ENCODE measurements around the gene NRXN3. TPM values are rescaled to one million over a fixed set of nuclear protein-coding genes. Genes with fewer than 3 reads are reported as not detected.

Gene NRXN3
- total and polyA plus RNA-seq, 2 of the 4 experiments (the other 2 are of a cell fraction): 4.8 to 25.1 TPM

DNA sequence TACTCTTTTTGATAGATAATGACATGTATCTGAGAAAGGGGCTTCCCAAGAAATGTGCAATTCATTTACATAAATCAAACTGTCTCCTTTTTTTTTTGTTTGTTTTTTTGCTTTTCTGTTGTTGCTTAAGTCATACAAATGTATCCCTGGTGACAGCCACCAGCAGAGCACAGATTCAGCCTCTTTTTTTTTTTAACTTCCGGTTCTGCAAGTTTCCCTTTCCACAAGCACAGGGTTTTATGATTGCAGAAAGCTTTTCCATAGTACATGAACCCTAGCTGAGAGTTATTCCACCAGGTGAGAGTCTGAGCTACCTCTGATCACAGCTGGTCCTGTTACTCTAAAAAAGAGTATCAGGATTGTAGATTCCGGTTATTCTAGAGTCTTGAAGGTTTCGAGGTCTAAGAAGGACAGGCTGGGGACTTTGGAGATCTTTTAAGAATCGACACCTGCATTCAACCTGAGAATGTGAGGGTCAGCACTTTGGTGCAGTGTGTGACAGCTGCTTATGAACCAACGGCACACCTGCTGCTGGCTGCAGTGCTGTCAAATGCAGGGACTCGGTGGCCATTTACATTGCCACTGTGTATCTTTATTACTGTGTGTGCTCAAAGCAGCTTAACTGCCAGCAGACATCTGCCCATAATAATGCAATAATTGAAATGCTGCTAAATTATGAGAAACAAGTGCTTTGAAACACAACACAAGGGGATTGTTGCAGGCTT, 551.7 kb downstream of the NRXN3 start:
- H4K20me1 ChIP-seq (ENCODE audit: insufficient read depth, low read length): no peaks in the 10 kb centered on the region
- no peaks in the 10 kb centered on the region for H3K36me3 ChIP-seq (ENCODE audit: control insufficient read depth, insufficient read depth, low read length)
- intact Hi-C loops (cut with micrococcal nuclease) (no loop called here), in situ Hi-C loops (cut with MboI; ENCODE audit: low sequenced_read_pairs) (no loop called here), dilution Hi-C loops (cut with HindIII; ENCODE audit: low sequenced_read_pairs, unreplicated experiment) (no loop called here)
- no peaks in the 10 kb centered on the region for H3K27me3 ChIP-seq (ENCODE audit: control insufficient read depth, insufficient read depth, low read length)
- WGBS, 2 experiments (ENCODE audit: extremely low coverage in 2 of 2, insufficient read length in 1 of 2): 17% methylated on average over 1 of the region's 6 CpGs; no CpG with 5 or more reads in 1 of the 2 experiments
- DNase-seq (no peak), ATAC-seq (ENCODE audit: low read depth) (no peak)
- H3K23ac ChIP-seq (ENCODE audit: low read depth, low read length): no peak overlapping the region
- H3K4ac ChIP-seq (ENCODE audit: low read depth, low read length): no peak overlapping the region
- ChIA-PET POLR2A (ENCODE audit: unreplicated experiment) (no interaction called here), CTCF (interaction anchor here (0.5 kb wide), 1 partner anchor 144 kb away, joined by 3 read pairs; no protein-coding TSS in a partner anchor)
- no peak overlapping the region for H4K91ac ChIP-seq (ENCODE audit: insufficient read depth, low read depth, low read length)
- no peak overlapping the region for H2AK9ac ChIP-seq (replicated peaks; ENCODE audit: low read depth, low read length, poor library complexity)
- H2AK5ac ChIP-seq (ENCODE audit: low read depth, low read length): no peak overlapping the region
- no peak overlapping the region for H3K14ac ChIP-seq (replicated peaks; ENCODE audit: low read depth, low read length)
- peaks cover 3% of the 10 kb centered on the region; the same call in 1 of the 2 replicates for H3K9me3 ChIP-seq (ENCODE audit: control insufficient read depth, insufficient read depth, low read length)
- H2BK5ac ChIP-seq (ENCODE audit: low read depth, low read length, poor library complexity, severe bottlenecking): no peak overlapping the region
- H4K5ac ChIP-seq (ENCODE audit: low read depth, low read length): no peak overlapping the region
- no peak overlapping the region for H2AFZ ChIP-seq (replicated peaks; ENCODE audit: low read length, poor library complexity)
- H3K79me1 ChIP-seq (ENCODE audit: low read depth in 1 of 2, low read length in 2 of 2): no peaks in the 10 kb centered on the region
- no peak overlapping the region for H3K56ac ChIP-seq (ENCODE audit: extremely low read depth, insufficient read depth, low read length)
- no peak overlapping the region for H2BK15ac ChIP-seq (ENCODE audit: low read depth, low read length)
- BruUV-seq (replicated peaks): no TSS peak
- no peaks in the 10 kb centered on the region for H3K9me1 ChIP-seq (ENCODE audit: insufficient read depth, low read length)
- no peak overlapping the region for H4K8ac ChIP-seq (ENCODE audit: low read depth in 2 of 2, low read length in 2 of 2)
- no peak overlapping the region for H3K4me2 ChIP-seq (ENCODE audit: low read depth, low read length)
- H3K27ac ChIP-seq (ENCODE audit: insufficient read depth, low read length): no peak overlapping the region
- H2BK20ac ChIP-seq (ENCODE audit: low read depth, low read length): no peak overlapping the region
- H2BK120ac ChIP-seq (ENCODE audit: low read depth, low read length): no peak overlapping the region
- H3K4me1 ChIP-seq (ENCODE audit: control insufficient read depth, insufficient read depth, low read length): no peaks in the 10 kb centered on the region
- no peak overlapping the region for H3K18ac ChIP-seq (ENCODE audit: low read depth, low read length)
- no peak overlapping the region for H3K4me3 ChIP-seq (ENCODE audit: insufficient read depth, low read depth, low read length)
- no peak overlapping the region for H3K9ac ChIP-seq (ENCODE audit: low read depth, low read length)
- TF ChIP-seq SMC3 (IDR thresholded peaks at IDR 0.05; ENCODE audit: low read depth, low read length) (no peak), RFX5 (IDR thresholded peaks at IDR 0.05; ENCODE audit: low read depth, low read length) (no peak), RAD21 (IDR thresholded peaks at IDR 0.05; ENCODE audit: low read length) (no peak)

All from IMR-90 (cell line).